ENCODE measurements around the gene ROR1. TPM values are rescaled to one million over a fixed set of nuclear protein-coding genes. Genes with fewer than 3 reads are reported as not detected.

The ROR1 gene
- total and polyA plus RNA-seq, 9 of the 15 experiments (the other 6 are each of a cell fraction or from before 2014, with no cell fraction given): 0.02 TPM; not detected in 8

GRCh38 chr1:64097859-64098258 lies 324.0 kb downstream of the ROR1 start (continued):
- TF ChIP-seq TRIM25 (IDR thresholded peaks at IDR 0.05; ENCODE audit: borderline replicate concordance) (no peak), STAT5B (CRISPR knock-in tag; IDR thresholded peaks at IDR 0.05) (no peak), ZNF76 (CRISPR knock-in tag; IDR thresholded peaks at IDR 0.05; ENCODE audit: borderline replicate concordance) (no peak), ZNF584 (CRISPR knock-in tag; IDR thresholded peaks at IDR 0.05; ENCODE audit: low read depth) (no peak)

GRCh38 chr1:64098436-64098835 lies 324.6 kb downstream of the ROR1 start:
- 0% methylated on average over 1 of the region's 1 CpG for whole genome bisulfite sequencing (ENCODE audit: insufficient coverage, low coverage, missing lambda C conversion rate)
- Histone ChIP-seq H3K4me3 (no peak overlapping the region), H4K20me1 (replicated peaks; ENCODE audit: control insufficient read depth, insufficient read depth, low read length) (no peaks in the 10 kb centered on the region), H3K9me3 (replicated peaks; ENCODE audit: control insufficient read depth, insufficient read depth, low read depth, low read length) (no peaks in the 10 kb centered on the region), H3K79me2 (ENCODE audit: control insufficient read depth, insufficient read depth, low read length) (no peaks in the 10 kb centered on the region), H3K4me2 (ENCODE audit: insufficient read depth, low read length) (no peak overlapping the region), H3K9me1 (ENCODE audit: control insufficient read depth, insufficient read depth, low read length) (no peaks in the 10 kb centered on the region), H3K27me3 (ENCODE audit: control insufficient read depth in 2 of 2, insufficient read depth in 2 of 2, low read length in 2 of 2) (no peaks in the 10 kb centered on the region), H3K4me1 (replicated peaks in 1 of 2; ENCODE audit: control insufficient read depth in 2 of 2, insufficient read depth in 2 of 2, low read length in 2 of 2) (no peaks in the 10 kb centered on the region), H2AFZ (ENCODE audit: low read depth, low read length) (no peak overlapping the region), H3K27ac (ENCODE audit: extremely low read depth, low read depth, low read length) (no peak overlapping the region), H3K9ac (ENCODE audit: insufficient read depth in 1 of 2, low read depth in 2 of 2, low read length in 2 of 2) (no peak overlapping the region), H3K36me3 (ENCODE audit: control insufficient read depth, insufficient read depth, low read length) (no peaks in the 10 kb centered on the region)
- intact Hi-C loops (cut with micrococcal nuclease): no loop called here
- ChIA-PET CTCF (ENCODE audit: low intra/inter-chr PET ratio) (no interaction called here), POLR2A (no interaction called here)
- no peak for TF ChIP-seq ZNF76 (CRISPR knock-in tag; IDR thresholded peaks at IDR 0.05; ENCODE audit: borderline replicate concordance)
- no peak for TF ChIP-seq ZKSCAN8 (CRISPR knock-in tag; IDR thresholded peaks at IDR 0.05)
- no peak for TF ChIP-seq ZBTB1 (CRISPR knock-in tag; IDR thresholded peaks at IDR 0.05; ENCODE audit: borderline replicate concordance, low read depth)
- TF ChIP-seq THAP7 (CRISPR knock-in tag; IDR thresholded peaks at IDR 0.05): no peak
- TF ChIP-seq SAFB2 (IDR thresholded peaks at IDR 0.05; ENCODE audit: borderline replicate concordance, low read depth, low read length, severe bottlenecking): no peak
- FAIRE-seq (no peak), ATAC-seq (no peak), DNase-seq (ENCODE audit: extremely low read depth in 1 of 4, low spot score in 3 of 4) (no peak)
- no TSS peak for BruUV-seq (replicated peaks)
- in situ Hi-C loops (cut with MboI): no loop called here
